ENCODE measurements around the gene CTRB2. TPM values are rescaled to one million over a fixed set of nuclear protein-coding genes. Genes with fewer than 3 reads are reported as not detected.

The CTRB2 gene
- total RNA-seq, 1 donor from 2014 or later, result not detected

DNA sequence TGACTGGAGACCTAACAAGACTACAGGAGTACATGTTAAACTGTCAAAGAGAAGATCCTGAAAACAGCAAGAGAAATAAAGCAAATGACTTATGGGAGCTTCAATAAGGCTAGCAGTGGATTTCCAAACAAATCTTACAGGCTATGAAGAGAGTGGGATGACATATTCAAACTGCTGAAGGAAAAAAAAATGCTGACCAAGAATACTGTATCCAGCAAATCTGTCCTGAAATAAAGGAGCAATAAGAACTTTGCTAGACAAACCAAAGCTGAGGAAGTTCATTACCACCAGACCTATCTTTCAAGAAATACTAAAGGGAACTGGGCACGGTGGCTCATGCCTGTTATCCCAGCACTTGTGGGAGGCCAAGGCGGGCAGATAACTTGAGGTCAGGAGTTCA lies 30.0 kb downstream of the CTRB2 start:
- Mint-ChIP-seq H3K4me3 (no peak overlapping the region), H3K9me3 (peaks cover 43% of the 10 kb centered on the region)
- CTCF ChIA-PET, result no interaction called here

DNA sequence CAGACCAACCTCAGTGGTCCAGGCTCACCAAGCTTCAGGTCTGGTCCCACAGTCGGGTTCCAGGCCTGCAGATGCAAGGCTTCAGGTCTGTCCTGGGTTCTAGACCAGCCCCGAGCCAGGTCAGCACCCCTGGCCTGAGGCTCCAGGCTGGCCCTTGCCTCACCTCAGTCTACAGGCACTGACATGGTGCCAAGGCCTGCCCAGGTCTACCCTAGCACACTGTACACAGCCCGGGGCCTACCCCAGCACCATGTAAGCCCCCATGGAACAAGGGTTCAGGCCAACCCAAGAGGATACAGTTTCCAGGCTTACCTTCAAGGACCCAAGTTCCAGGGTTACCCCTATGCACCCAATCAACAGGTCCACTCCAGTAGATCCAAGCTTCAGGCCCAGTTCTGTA lies 31.9 kb downstream of the CTRB2 start:
- POLR2A ChIA-PET, result no interaction called here
- intact Hi-C loops (cut with micrococcal nuclease), result no loop called here
- ATAC-seq (ENCODE audit: low read depth) (no peak), DNase-seq (no peak)
- H3K9me3 Mint-ChIP-seq, result peaks cover 47% of the 10 kb centered on the region
- TF ChIP-seq, protein P1, sequence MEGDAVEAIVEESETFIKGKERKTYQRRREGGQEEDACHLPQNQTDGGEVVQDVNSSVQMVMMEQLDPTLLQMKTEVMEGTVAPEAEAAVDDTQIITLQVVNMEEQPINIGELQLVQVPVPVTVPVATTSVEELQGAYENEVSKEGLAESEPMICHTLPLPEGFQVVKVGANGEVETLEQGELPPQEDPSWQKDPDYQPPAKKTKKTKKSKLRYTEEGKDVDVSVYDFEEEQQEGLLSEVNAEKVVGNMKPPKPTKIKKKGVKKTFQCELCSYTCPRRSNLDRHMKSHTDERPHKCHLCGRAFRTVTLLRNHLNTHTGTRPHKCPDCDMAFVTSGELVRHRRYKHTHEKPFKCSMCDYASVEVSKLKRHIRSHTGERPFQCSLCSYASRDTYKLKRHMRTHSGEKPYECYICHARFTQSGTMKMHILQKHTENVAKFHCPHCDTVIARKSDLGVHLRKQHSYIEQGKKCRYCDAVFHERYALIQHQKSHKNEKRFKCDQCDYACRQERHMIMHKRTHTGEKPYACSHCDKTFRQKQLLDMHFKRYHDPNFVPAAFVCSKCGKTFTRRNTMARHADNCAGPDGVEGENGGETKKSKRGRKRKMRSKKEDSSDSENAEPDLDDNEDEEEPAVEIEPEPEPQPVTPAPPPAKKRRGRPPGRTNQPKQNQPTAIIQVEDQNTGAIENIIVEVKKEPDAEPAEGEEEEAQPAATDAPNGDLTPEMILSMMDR (IDR thresholded peaks at IDR 0.05), result no peak
- H3K4me1 Mint-ChIP-seq, result peaks cover 2% of the 10 kb centered on the region
- CTCF ChIA-PET, result no interaction called here
- no peak overlapping the region for H3K4me3 Mint-ChIP-seq
- H3K27ac Mint-ChIP-seq, result no peak overlapping the region
- no peaks in the 10 kb centered on the region for H3K27me3 Mint-ChIP-seq
- peaks cover 41% of the 10 kb centered on the region for H3K36me3 Mint-ChIP-seq (ENCODE audit: low read depth)

More for the DNA sequence above, 30.0 kb downstream of the CTRB2 start:
- no peak overlapping the region for H3K27ac Mint-ChIP-seq
- ATAC-seq (ENCODE audit: low read depth), result no peak
- TF ChIP-seq, protein P1 (IDR thresholded peaks at IDR 0.05), result no peak
- DNase-seq, result no peak
- peaks cover 23% of the 10 kb centered on the region for H3K36me3 Mint-ChIP-seq (ENCODE audit: low read depth)
- no peaks in the 10 kb centered on the region for H3K27me3 Mint-ChIP-seq
- intact Hi-C loops (cut with micrococcal nuclease), result no loop called here
- POLR2A ChIA-PET, result no interaction called here
- H3K4me1 Mint-ChIP-seq, result peaks cover 2% of the 10 kb centered on the region

DNA sequence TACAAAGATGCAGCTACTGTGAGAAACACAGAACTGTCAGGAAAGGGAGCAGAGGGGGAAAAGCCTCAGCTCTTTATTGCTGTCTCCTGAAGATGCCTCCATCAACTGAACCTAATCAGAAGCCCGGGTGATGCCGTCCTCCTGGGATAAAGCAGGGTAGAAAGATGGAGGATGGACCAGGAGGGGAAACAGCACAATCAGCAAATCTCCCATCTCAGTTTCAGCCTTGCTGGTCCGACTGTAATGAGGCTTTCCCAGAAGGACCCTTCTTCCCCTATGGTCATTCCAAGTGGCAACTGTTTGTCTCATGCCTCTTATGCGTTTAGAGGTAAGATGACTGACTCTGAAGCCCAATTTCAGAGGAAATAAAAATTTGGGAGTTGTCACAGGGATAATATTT lies 34.4 kb downstream of the CTRB2 start:
- ATAC-seq (ENCODE audit: low read depth) (no peak), DNase-seq (no peak)
- CTCF ChIA-PET, result no interaction called here
- Mint-ChIP-seq H3K4me1 (no peaks in the 10 kb centered on the region), H3K36me3 (ENCODE audit: low read depth) (peaks cover 66% of the 10 kb centered on the region), H3K27ac (no peak overlapping the region), H3K9me3 (peaks cover 58% of the 10 kb centered on the region), H3K27me3 (no peaks in the 10 kb centered on the region), H3K4me3 (no peak overlapping the region)
- POLR2A ChIA-PET, result no interaction called here
- intact Hi-C loops (cut with micrococcal nuclease), result no loop called here
- TF ChIP-seq, protein P1 (IDR thresholded peaks at IDR 0.05), result no peak

DNA sequence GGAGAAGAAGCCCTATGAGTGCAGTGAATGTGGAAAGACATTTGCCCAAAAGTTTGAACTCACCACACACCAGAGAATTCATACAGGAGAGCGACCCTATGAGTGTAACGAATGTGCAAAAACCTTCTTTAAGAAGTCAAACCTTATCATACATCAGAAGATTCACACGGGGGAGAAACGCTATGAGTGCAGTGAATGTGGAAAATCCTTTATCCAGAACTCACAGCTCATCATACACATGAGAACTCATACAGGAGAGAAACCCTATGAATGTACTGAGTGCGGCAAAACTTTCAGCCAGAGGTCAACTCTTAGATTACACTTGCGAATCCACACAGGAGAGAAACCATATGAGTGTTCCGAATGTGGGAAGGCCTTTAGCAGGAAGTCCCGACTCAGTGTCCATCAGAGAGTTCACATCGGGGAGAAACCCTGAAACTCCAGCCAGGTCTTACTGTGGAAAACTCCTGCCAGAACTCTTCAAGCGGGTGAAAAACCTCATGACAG lies 37.0 kb downstream of the CTRB2 start:
- DNase-seq, result no peak
- CTCF ChIA-PET, result no interaction called here

DNA sequence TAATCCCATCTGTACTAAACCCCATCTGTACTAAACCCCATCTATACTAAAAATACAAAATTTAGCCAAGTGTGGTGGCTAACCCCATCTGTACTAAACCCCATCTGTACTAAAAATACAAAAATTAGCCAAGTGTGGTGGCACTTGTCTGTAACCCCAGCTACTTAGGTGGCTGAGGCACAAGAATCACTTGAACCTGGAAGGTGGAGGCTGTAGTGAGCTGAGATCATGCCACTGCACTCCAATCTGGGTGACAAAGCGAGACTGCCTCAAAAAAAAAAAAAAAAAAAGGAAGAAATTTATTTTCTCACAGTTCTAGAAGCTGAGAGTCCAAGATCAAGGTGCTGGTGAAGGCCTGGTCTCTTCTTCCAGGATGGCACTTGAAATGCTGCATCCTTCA lies 46.6 kb downstream of the CTRB2 start:
- ChIA-PET CTCF (no interaction called here), POLR2A (interaction anchor here (0.7 kb wide), 1 partner anchor 463 kb away, joined by 5 read pairs; no protein-coding TSS in a partner anchor)
- DNase-seq (no peak), ATAC-seq (ENCODE audit: low read depth) (no peak)
- H3K27ac Mint-ChIP-seq, result no peak overlapping the region
- H3K9me3 Mint-ChIP-seq, result peaks cover 4% of the 10 kb centered on the region
- intact Hi-C loops (cut with micrococcal nuclease), result no loop called here
- H3K27me3 Mint-ChIP-seq, result no peaks in the 10 kb centered on the region
- H3K4me1 Mint-ChIP-seq, result peaks cover 7% of the 10 kb centered on the region
- peaks cover 50% of the 10 kb centered on the region for H3K36me3 Mint-ChIP-seq (ENCODE audit: low read depth)
- TF ChIP-seq, protein P1 (IDR thresholded peaks at IDR 0.05), result no peak
- no peak overlapping the region for H3K4me3 Mint-ChIP-seq

More for the DNA sequence above, 37.0 kb downstream of the CTRB2 start:
- ATAC-seq (ENCODE audit: low read depth), result no peak
- intact Hi-C loops (cut with micrococcal nuclease), result no loop called here
- H3K27me3 Mint-ChIP-seq, result no peaks in the 10 kb centered on the region
- H3K9me3 Mint-ChIP-seq, result peaks cover 45% of the 10 kb centered on the region
- POLR2A ChIA-PET, result no interaction called here
- H3K27ac Mint-ChIP-seq, result no peak overlapping the region
- no peak overlapping the region for H3K4me3 Mint-ChIP-seq
- no peaks in the 10 kb centered on the region for H3K4me1 Mint-ChIP-seq
- H3K36me3 Mint-ChIP-seq (ENCODE audit: low read depth), result peaks cover 80% of the 10 kb centered on the region
- TF ChIP-seq, protein P1 (IDR thresholded peaks at IDR 0.05), result no peak

Other genes with a start within 250 kb of the CTRB2 start
- 80.8 and 93.3 TPM in 2 replicates for gene WDR59, start 222.0 kb downstream of the CTRB2 start, total RNA-seq
- 1.6 and 2.8 TPM in 2 replicates for gene ZNRF1, start 208.1 kb downstream of the CTRB2 start, total RNA-seq
- not detected in 2 replicates for gene LDHD, start 90.4 kb downstream of the CTRB2 start, total RNA-seq
- gene ZFP1, start 58.6 kb downstream of the CTRB2 start, total RNA-seq, result 15.4 and 18.5 TPM in 2 replicates
- not detected in 2 replicates for gene CTRB1, start 11.8 kb upstream of the CTRB2 start, total RNA-seq
- gene BCAR1, start 44.5 kb upstream of the CTRB2 start, total RNA-seq, result not detected in 2 replicates
- gene CFDP1, start 226.3 kb upstream of the CTRB2 start, total RNA-seq, result 27.7 and 32.0 TPM in 2 replicates

Data from activated B cell treated with CpG ODN at 0.5 μM for 24 hours (primary cell).